Measurements from ENCODE around the gene DAG1. TPM values are rescaled to one million over a fixed set of nuclear protein-coding genes. Genes with fewer than 3 reads are reported as not detected.

Gene DAG1
- total and polyA plus RNA-seq, 10 of the 15 experiments (the other 5 are each of a cell fraction or from before 2014, with no cell fraction given), result 0.33 to 16.3 (median 9.2) TPM

DNA sequence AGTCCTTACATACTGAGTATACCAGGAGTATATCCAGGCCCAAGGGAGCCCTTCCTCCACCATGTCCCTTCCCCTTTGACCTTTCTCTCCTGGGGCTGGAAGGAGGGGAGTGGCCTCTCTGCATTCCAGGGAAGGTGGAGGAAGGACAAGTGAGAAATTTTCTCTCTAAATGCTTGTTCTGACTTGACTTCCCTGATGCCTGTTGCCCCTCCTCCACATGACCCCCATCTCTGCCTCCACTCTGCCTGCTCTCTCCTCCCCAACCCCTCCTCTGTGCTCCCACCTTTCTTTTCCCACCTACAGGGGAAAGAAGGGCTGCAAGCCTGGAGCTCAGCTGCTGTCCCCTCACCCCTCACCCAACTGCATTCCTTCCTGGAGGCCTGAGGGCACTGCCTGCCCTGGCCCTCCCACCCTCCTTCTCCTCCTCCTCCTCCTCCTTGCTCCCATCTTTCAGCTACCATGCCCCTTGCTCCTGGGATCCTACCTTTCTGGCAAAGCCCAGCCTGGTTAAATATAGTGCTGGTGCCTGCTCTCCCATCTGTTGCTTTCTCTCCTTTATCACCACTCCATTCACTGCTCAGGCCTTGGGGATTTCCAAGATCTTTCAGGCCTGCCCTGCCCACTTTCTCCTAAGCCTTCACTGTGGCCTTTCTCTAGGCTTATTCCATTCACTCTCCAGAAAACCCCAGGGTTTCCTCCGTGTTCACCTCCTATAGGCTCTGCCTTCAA is 8.5 kb upstream of the DAG1 start (continued):
- TF ChIP-seq, protein P1, sequence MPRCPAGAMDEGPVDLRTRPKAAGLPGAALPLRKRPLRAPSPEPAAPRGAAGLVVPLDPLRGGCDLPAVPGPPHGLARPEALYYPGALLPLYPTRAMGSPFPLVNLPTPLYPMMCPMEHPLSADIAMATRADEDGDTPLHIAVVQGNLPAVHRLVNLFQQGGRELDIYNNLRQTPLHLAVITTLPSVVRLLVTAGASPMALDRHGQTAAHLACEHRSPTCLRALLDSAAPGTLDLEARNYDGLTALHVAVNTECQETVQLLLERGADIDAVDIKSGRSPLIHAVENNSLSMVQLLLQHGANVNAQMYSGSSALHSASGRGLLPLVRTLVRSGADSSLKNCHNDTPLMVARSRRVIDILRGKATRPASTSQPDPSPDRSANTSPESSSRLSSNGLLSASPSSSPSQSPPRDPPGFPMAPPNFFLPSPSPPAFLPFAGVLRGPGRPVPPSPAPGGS (IDR thresholded peaks at IDR 0.05; ENCODE audit: borderline replicate concordance, insufficient read depth, low read depth, low read length, poor library complexity, severe bottlenecking), result no peak
- TF ChIP-seq FOS (IDR thresholded peaks at IDR 0.05; ENCODE audit: borderline replicate concordance, extremely low read depth, insufficient read length), result no peak
- TF ChIP-seq RAD21 (IDR thresholded peaks at IDR 0.05; ENCODE audit: insufficient read depth, low read depth, low read length), result no peak

DNA sequence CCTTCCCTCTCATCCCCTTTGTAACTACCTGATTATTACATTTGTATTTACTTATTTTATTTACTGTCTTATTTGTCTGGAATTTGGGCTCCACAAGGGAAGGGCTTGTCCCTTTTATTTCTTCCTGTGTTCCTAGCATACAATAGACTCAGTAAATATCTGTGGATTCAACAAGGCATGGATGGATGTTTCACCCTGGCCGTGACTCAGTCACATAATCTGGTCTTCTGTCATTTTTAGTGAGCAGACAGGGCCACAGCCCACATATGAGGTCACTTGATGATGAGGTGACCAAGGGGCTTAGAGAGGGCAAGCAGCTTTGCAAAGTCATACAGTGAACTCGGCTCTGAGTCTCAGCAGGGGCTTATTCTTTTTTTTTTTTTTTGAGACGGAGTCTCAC is 7.8 kb upstream of the DAG1 start:
- Histone ChIP-seq H3K4me1 (ENCODE audit: control insufficient read depth, insufficient read depth, low read length) (peaks cover 5% of the 10 kb centered on the region; the same call in 1 of the 2 replicates), H3K79me2 (ENCODE audit: control insufficient read depth, insufficient read depth, low read length) (no peaks in the 10 kb centered on the region), H3K36me3 (ENCODE audit: control insufficient read depth in 2 of 2, insufficient read depth in 2 of 2, low read length in 1 of 2) (no peaks in the 10 kb centered on the region), H3K27me3 (replicated peaks in 1 of 2; ENCODE audit: control insufficient read depth in 2 of 2, insufficient read depth in 2 of 2, low read length in 1 of 2) (no peaks in the 10 kb centered on the region), H3K9ac (ENCODE audit: control insufficient read depth, insufficient read depth, low read length) (no peak overlapping the region), H3K4me3 (no peak overlapping the region), H2AFZ (ENCODE audit: control insufficient read depth, low read depth, low read length) (peak overlapping the region; percentile 52), H3K4me2 (ENCODE audit: control insufficient read depth, insufficient read depth) (no peak overlapping the region), H4K20me1 (ENCODE audit: control insufficient read depth, insufficient read depth) (no peaks in the 10 kb centered on the region), H3K27ac (ENCODE audit: control insufficient read depth, insufficient read depth) (no peak overlapping the region), H3K9me3 (replicated peaks; ENCODE audit: control insufficient read depth, insufficient read depth, low read length) (no peaks in the 10 kb centered on the region)
- RAD21 ChIA-PET (ENCODE audit: unreplicated experiment), result interaction anchor here (0.6 kb wide), 1 partner anchor 19 kb away, joined by 3 read pairs; no protein-coding TSS in a partner anchor
- CTCF ChIA-PET, result interaction anchor here (1.4 kb wide), 1 partner anchor 32 kb away, joined by 3 read pairs; no protein-coding TSS in a partner anchor
- DNase-seq (ENCODE audit: low read depth, low spot score), result no peak
- SMC1A ChIA-PET (ENCODE audit: uncharacterized antibody, unreplicated experiment), result no interaction called here
- no peak for ATAC-seq
- FAIRE-seq, result no peak
- no TSS peak for BruUV-seq (replicated peaks)
- intact Hi-C loops (cut with micrococcal nuclease; ENCODE audit: unreplicated experiment) (no loop called here), in situ Hi-C loops (cut with MboI) (no loop called here)
- 48% methylated on average over 2 of the region's 3 CpGs for WGBS (ENCODE audit: insufficient coverage, insufficient replicate concordance, low lambda C conversion rate, missing lambda C conversion rate)
- POLR2A ChIA-PET, result interaction anchor here (1.7 kb wide), 1 partner anchor 8 kb away, joined by 7 read pairs; the partner anchor contains the start of gene DAG1
- TF ChIP-seq, protein P2, sequence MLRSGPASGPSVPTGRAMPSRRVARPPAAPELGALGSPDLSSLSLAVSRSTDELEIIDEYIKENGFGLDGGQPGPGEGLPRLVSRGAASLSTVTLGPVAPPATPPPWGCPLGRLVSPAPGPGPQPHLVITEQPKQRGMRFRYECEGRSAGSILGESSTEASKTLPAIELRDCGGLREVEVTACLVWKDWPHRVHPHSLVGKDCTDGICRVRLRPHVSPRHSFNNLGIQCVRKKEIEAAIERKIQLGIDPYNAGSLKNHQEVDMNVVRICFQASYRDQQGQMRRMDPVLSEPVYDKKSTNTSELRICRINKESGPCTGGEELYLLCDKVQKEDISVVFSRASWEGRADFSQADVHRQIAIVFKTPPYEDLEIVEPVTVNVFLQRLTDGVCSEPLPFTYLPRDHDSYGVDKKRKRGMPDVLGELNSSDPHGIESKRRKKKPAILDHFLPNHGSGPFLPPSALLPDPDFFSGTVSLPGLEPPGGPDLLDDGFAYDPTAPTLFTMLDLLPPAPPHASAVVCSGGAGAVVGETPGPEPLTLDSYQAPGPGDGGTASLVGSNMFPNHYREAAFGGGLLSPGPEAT (IDR thresholded peaks at IDR 0.05; ENCODE audit: low read depth), result no peak
- no peak for TF ChIP-seq MTA3 (IDR thresholded peaks at IDR 0.05; ENCODE audit: borderline replicate concordance, low read length)
- TF ChIP-seq ZNF207 (IDR thresholded peaks at IDR 0.05; ENCODE audit: borderline replicate concordance), result no peak
- no peak for TF ChIP-seq KLF5 (IDR thresholded peaks at IDR 0.05; ENCODE audit: partially characterized antibody)
- no peak for TF ChIP-seq TCF3 (IDR thresholded peaks at IDR 0.05; ENCODE audit: borderline replicate concordance, insufficient read depth, low read depth, low read length)
- no peak for TF ChIP-seq ZSCAN29 (IDR thresholded peaks at IDR 0.05)
- no peak for TF ChIP-seq CREM (IDR thresholded peaks at IDR 0.05; ENCODE audit: low read depth)
- TF ChIP-seq, protein P3, sequence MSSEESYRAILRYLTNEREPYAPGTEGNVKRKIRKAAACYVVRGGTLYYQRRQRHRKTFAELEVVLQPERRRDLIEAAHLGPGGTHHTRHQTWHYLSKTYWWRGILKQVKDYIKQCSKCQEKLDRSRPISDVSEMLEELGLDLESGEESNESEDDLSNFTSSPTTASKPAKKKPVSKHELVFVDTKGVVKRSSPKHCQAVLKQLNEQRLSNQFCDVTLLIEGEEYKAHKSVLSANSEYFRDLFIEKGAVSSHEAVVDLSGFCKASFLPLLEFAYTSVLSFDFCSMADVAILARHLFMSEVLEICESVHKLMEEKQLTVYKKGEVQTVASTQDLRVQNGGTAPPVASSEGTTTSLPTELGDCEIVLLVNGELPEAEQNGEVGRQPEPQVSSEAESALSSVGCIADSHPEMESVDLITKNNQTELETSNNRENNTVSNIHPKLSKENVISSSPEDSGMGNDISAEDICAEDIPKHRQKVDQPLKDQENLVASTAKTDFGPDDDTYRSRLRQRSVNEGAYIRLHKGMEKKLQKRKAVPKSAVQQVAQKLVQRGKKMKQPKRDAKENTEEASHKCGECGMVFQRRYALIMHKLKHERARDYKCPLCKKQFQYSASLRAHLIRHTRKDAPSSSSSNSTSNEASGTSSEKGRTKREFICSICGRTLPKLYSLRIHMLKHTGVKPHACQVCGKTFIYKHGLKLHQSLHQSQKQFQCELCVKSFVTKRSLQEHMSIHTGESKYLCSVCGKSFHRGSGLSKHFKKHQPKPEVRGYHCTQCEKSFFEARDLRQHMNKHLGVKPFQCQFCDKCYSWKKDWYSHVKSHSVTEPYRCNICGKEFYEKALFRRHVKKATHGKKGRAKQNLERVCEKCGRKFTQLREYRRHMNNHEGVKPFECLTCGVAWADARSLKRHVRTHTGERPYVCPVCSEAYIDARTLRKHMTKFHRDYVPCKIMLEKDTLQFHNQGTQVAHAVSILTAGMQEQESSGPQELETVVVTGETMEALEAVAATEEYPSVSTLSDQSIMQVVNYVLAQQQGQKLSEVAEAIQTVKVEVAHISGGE (CRISPR knock-in tag; IDR thresholded peaks at IDR 0.05), result no peak
- TF ChIP-seq, protein P4, sequence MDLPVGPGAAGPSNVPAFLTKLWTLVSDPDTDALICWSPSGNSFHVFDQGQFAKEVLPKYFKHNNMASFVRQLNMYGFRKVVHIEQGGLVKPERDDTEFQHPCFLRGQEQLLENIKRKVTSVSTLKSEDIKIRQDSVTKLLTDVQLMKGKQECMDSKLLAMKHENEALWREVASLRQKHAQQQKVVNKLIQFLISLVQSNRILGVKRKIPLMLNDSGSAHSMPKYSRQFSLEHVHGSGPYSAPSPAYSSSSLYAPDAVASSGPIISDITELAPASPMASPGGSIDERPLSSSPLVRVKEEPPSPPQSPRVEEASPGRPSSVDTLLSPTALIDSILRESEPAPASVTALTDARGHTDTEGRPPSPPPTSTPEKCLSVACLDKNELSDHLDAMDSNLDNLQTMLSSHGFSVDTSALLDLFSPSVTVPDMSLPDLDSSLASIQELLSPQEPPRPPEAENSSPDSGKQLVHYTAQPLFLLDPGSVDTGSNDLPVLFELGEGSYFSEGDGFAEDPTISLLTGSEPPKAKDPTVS (IDR thresholded peaks at IDR 0.05; ENCODE audit: low read depth, low read length), result no peak
- TF ChIP-seq HDGF (IDR thresholded peaks at IDR 0.05), result no peak
- TF ChIP-seq RUNX3 (IDR thresholded peaks at IDR 0.05; ENCODE audit: low read length), result no peak

All from GM12878 (cell line).